ENCODE data around the gene CBARP. TPM values are rescaled to one million over a fixed set of nuclear protein-coding genes. Genes with fewer than 3 reads are reported as not detected.

Gene CBARP
- total RNA-seq, 2 donors from 2014 or later: 21.5 to 28.5 TPM

GRCh38 chr19:1226227-1226518 is 11.6 kb downstream of the CBARP start:
- Histone ChIP-seq H3K4me3 (ENCODE audit: low read length) (no peak overlapping the region), H3K36me3 (ENCODE audit: control insufficient read depth, insufficient read depth, low read length) (peaks cover 7% of the 10 kb centered on the region), H3K4me1 (ENCODE audit: control insufficient read depth, insufficient read depth, low read length) (no peaks in the 10 kb centered on the region), H3K27me3 (ENCODE audit: control insufficient read depth, insufficient read depth, low read length, poor library complexity, severe bottlenecking) (no peaks in the 10 kb centered on the region), H3K27ac (ENCODE audit: low read depth, low read length) (no peak overlapping the region), H3K9me3 (ENCODE audit: control insufficient read depth, low read length) (no peaks in the 10 kb centered on the region), H3K9ac (ENCODE audit: extremely low read depth, low read length, poor library complexity, severe bottlenecking) (no peak overlapping the region)
- Mint-ChIP-seq H3K9me3 (no peaks in the 10 kb centered on the region), H3K27me3 (ENCODE audit: insufficient read depth) (no peaks in the 10 kb centered on the region), H3K4me3 (no peak overlapping the region), H3K27ac (no peak overlapping the region), H3K4me1 (no peaks in the 10 kb centered on the region), H3K36me3 (ENCODE audit: low read depth) (peaks cover 10% of the 10 kb centered on the region)
- WGBS, 2 experiments (ENCODE audit: insufficient coverage in 1 of 2, insufficient read length in 1 of 2): 94 to 97% methylated on average over 7 to 11 of the region's 11 CpGs
- no peak for TF ChIP-seq CTCF (conservative IDR thresholded peaks at IDR 0.05)
- no peak for DNase-seq

GRCh38 chr19:1225440-1226226 is 12.2 kb downstream of the CBARP start:
- H3K27ac ChIP-seq (ENCODE audit: low read depth, low read length): no peak overlapping the region
- Mint-ChIP-seq H3K4me1 (no peaks in the 10 kb centered on the region), H3K27me3 (ENCODE audit: insufficient read depth) (no peaks in the 10 kb centered on the region), H3K27ac (no peak overlapping the region), H3K4me3 (no peak overlapping the region), H3K36me3 (ENCODE audit: low read depth) (peaks cover 10% of the 10 kb centered on the region), H3K9me3 (no peaks in the 10 kb centered on the region)
- H3K27me3 ChIP-seq (ENCODE audit: control insufficient read depth, insufficient read depth, low read length, poor library complexity, severe bottlenecking): no peaks in the 10 kb centered on the region
- no peak for TF ChIP-seq CTCF (conservative IDR thresholded peaks at IDR 0.05)
- H3K4me3 ChIP-seq (ENCODE audit: low read length): no peak overlapping the region
- no peaks in the 10 kb centered on the region for H3K9me3 ChIP-seq (ENCODE audit: control insufficient read depth, low read length)
- H3K4me1 ChIP-seq (ENCODE audit: control insufficient read depth, insufficient read depth, low read length): no peaks in the 10 kb centered on the region
- H3K9ac ChIP-seq (ENCODE audit: extremely low read depth, low read length, poor library complexity, severe bottlenecking): no peak overlapping the region
- peaks cover 13% of the 10 kb centered on the region for H3K36me3 ChIP-seq (ENCODE audit: control insufficient read depth, insufficient read depth, low read length)
- no peak for DNase-seq
- 93 to 94% methylated on average over 23 to 29 of the region's 29 CpGs for WGBS, 2 experiments (ENCODE audit: insufficient coverage in 1 of 2, insufficient read length in 1 of 2)

- Histone ChIP-seq H3K4me3 (ENCODE audit: low read length) (no peak overlapping the region), H3K36me3 (ENCODE audit: control insufficient read depth, insufficient read depth, low read length) (peaks cover 18% of the 10 kb centered on the region), H3K9ac (ENCODE audit: extremely low read depth, low read length, poor library complexity, severe bottlenecking) (no peak overlapping the region), H3K9me3 (ENCODE audit: control insufficient read depth, low read length) (no peaks in the 10 kb centered on the region), H3K27me3 (ENCODE audit: control insufficient read depth, insufficient read depth, low read length, poor library complexity, severe bottlenecking) (no peaks in the 10 kb centered on the region), H3K27ac (ENCODE audit: low read depth, low read length) (no peak overlapping the region), H3K4me1 (ENCODE audit: control insufficient read depth, insufficient read depth, low read length) (no peaks in the 10 kb centered on the region)
- Mint-ChIP-seq H3K27ac (no peak overlapping the region), H3K4me1 (no peaks in the 10 kb centered on the region), H3K27me3 (ENCODE audit: insufficient read depth) (no peaks in the 10 kb centered on the region), H3K9me3 (no peaks in the 10 kb centered on the region), H3K4me3 (no peak overlapping the region), H3K36me3 (ENCODE audit: low read depth) (peaks cover 10% of the 10 kb centered on the region)
- TF ChIP-seq CTCF (conservative IDR thresholded peaks at IDR 0.05): no peak
- WGBS, 2 experiments (ENCODE audit: insufficient coverage in 1 of 2, insufficient read length in 1 of 2): 85 to 90% methylated on average over 9 to 16 of the region's 16 CpGs
- DNase-seq: no peak
These were observed 13.0 kb downstream of the CBARP start for GRCh38 chr19:1224847-1225246.

All from endodermal cell (in vitro differentiated cells).